Measurements from ENCODE around the gene CSNK2A1.

DNA sequence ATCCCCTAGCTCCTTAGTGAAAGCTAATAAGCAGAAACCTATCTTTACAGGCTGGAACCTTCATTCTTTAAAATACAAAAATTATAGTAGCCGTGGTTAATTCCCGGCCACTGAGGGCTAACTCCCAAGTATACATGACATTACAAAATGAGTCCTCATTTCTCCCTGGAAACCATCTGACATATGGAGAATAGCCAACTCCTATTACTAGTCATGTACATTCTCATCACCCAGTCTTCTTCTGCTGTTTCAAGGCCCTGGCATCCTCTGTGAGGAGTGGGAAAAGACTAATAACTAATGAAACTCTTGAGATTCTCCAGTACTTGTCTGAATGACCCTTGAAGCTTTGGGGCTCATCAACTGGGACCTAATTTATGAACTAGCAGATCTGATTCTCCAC, 30.2 kb downstream of the CSNK2A1 start:
- TF ChIP-seq YY1 (IDR thresholded peaks at IDR 0.05; ENCODE audit: low read depth) = no peak
- no peak for TF ChIP-seq NFIC (IDR thresholded peaks at IDR 0.05)
- TF ChIP-seq TEAD4 (IDR thresholded peaks at IDR 0.05) = no peak
- TF ChIP-seq EGR1 (IDR thresholded peaks at IDR 0.05) = no peak
- TF ChIP-seq, protein P1, sequence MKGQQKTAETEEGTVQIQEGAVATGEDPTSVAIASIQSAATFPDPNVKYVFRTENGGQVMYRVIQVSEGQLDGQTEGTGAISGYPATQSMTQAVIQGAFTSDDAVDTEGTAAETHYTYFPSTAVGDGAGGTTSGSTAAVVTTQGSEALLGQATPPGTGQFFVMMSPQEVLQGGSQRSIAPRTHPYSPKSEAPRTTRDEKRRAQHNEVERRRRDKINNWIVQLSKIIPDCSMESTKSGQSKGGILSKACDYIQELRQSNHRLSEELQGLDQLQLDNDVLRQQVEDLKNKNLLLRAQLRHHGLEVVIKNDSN (IDR thresholded peaks at IDR 0.05) = no peak
- TF ChIP-seq TAF1 (IDR thresholded peaks at IDR 0.05; ENCODE audit: low read depth) = no peak
- no peak for TF ChIP-seq CREB1 (IDR thresholded peaks at IDR 0.05; ENCODE audit: low read depth)
- TF ChIP-seq, protein P2, sequence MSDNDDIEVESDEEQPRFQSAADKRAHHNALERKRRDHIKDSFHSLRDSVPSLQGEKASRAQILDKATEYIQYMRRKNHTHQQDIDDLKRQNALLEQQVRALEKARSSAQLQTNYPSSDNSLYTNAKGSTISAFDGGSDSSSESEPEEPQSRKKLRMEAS (IDR thresholded peaks at IDR 0.05) = no peak
- no peak for TF ChIP-seq RAD21 (IDR thresholded peaks at IDR 0.05; ENCODE audit: low read depth)
- TF ChIP-seq, protein P3, sequence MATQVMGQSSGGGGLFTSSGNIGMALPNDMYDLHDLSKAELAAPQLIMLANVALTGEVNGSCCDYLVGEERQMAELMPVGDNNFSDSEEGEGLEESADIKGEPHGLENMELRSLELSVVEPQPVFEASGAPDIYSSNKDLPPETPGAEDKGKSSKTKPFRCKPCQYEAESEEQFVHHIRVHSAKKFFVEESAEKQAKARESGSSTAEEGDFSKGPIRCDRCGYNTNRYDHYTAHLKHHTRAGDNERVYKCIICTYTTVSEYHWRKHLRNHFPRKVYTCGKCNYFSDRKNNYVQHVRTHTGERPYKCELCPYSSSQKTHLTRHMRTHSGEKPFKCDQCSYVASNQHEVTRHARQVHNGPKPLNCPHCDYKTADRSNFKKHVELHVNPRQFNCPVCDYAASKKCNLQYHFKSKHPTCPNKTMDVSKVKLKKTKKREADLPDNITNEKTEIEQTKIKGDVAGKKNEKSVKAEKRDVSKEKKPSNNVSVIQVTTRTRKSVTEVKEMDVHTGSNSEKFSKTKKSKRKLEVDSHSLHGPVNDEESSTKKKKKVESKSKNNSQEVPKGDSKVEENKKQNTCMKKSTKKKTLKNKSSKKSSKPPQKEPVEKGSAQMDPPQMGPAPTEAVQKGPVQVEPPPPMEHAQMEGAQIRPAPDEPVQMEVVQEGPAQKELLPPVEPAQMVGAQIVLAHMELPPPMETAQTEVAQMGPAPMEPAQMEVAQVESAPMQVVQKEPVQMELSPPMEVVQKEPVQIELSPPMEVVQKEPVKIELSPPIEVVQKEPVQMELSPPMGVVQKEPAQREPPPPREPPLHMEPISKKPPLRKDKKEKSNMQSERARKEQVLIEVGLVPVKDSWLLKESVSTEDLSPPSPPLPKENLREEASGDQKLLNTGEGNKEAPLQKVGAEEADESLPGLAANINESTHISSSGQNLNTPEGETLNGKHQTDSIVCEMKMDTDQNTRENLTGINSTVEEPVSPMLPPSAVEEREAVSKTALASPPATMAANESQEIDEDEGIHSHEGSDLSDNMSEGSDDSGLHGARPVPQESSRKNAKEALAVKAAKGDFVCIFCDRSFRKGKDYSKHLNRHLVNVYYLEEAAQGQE (IDR thresholded peaks at IDR 0.05; ENCODE audit: low read depth) = no peak
- no peak for TF ChIP-seq CEBPB (IDR thresholded peaks at IDR 0.05)
- TF ChIP-seq FOXM1 (IDR thresholded peaks at IDR 0.05; ENCODE audit: borderline replicate concordance, low read depth) = no peak

Measured in Ishikawa (cell line).